K562 (cell line): ENCODE results near the gene PCARE. TPM values are rescaled to one million over a fixed set of nuclear protein-coding genes. Genes with fewer than 3 reads are reported as not detected.

Experiments
- ATAC-seq: fragments of 200-7000 bp; cut with Tn5 transposase; 3 replicates; pipeline ENCODE4 v1.9.1; 2020; ENCODE audit warnings: moderate library complexity
- Bru-seq: library from RNA; stranded (reverse); fragments of 400-500 nt; gene quantifications from one replicate; lab custom pipeline; 2021; lab: Mats Ljungman, UMichigan
- BruChase-seq, 2 experiments: library from RNA; stranded (reverse); fragments of 400-500 nt; gene quantifications; one replicate each; lab custom pipeline; 2021; lab: Mats Ljungman, UMichigan
- BruUV-seq: library from RNA; stranded (reverse); fragments of 400-500 nt; replicated peaks from 2 replicates; lab custom pipeline; 2021; lab: Mats Ljungman, UMichigan
- CTCF ChIA-PET: fragments of 300-600 bp; formaldehyde crosslinking; extraction: SDS; loops from one replicate; lab custom pipeline; 2021; ENCODE audit warnings: low intra/inter-chr PET ratio; lab: Yijun Ruan, JAX
- POLR2A ChIA-PET: fragments of 300-600, 350-650 bp; sonication (Branson Sonifier 250); formaldehyde crosslinking; extraction: SDS; loops from one replicate; lab custom pipeline; 2021; ENCODE audit warnings: antibody characterized with exemption, inconsistent platforms; lab: Yijun Ruan, JAX
- DNase-seq, 4 experiments: peaks; one replicate each; pipeline versions ENCODE4 v3.0.0 to v3.0.0-alpha.2; 2011 to 2018; ENCODE audit warnings: low spot score in 3 of 4, mixed read lengths in 3 of 4; ENCODE audit errors: extremely low read depth in 1 of 4
- FAIRE-seq: peaks from 2 replicates; lab custom pipeline; 2011; peaks lifted over from hg19 to GRCh38; lab: Jason Lieb, UNC
- H2AFZ ChIP-seq: 2 replicates; pipeline ENCODE4 v1.6.0; 2011; ENCODE audit warnings: low read depth, low read length, control low read depth, inconsistent platforms
- H3K27ac ChIP-seq: fragments of 200-600 bp; 3 replicates; pipeline ENCODE4 v1.8.0; 2011; ENCODE audit warnings: low read depth, mild to moderate bottlenecking, control low read depth, inconsistent platforms, low read length, moderate library complexity, mixed read lengths; ENCODE audit errors: extremely low read depth
- H3K27me3 ChIP-seq, 2 experiments: fragments of 300-600 bp in 1 of 2; 2 replicates in 1 of 2; 3 replicates in 1 of 2; pipeline versions ENCODE4 v1.6.0 to v1.8.0; 2011; ENCODE audit warnings: inconsistent platforms in 2 of 2, low read length in 2 of 2, mild to moderate bottlenecking in 1 of 2, mixed read lengths in 1 of 2, moderate library complexity in 1 of 2; ENCODE audit not compliant: control insufficient read depth in 2 of 2, insufficient read depth in 2 of 2
- H3K36me3 ChIP-seq: fragments of 300-600 bp; 3 replicates; pipeline ENCODE4 v1.8.0; 2011; ENCODE audit warnings: mild to moderate bottlenecking, low read length, inconsistent platforms; ENCODE audit not compliant: control insufficient read depth, insufficient read depth
- H3K4me1 ChIP-seq, 2 experiments: fragments of 200-600 bp in 1 of 2; replicated peaks in 1 of 2; 2 replicates in 1 of 2; 3 replicates in 1 of 2; pipeline versions ENCODE4 v1.5.1 to v1.8.0; 2011; ENCODE audit warnings: inconsistent platforms in 2 of 2, low read length in 2 of 2, mild to moderate bottlenecking in 1 of 2, mixed read lengths in 1 of 2, moderate library complexity in 1 of 2; ENCODE audit not compliant: control insufficient read depth in 2 of 2, insufficient read depth in 2 of 2
- H3K4me2 ChIP-seq: 2 replicates; pipeline ENCODE4 v1.6.1; 2011; ENCODE audit warnings: low read length, control low read depth, inconsistent platforms, mixed read lengths; ENCODE audit not compliant: insufficient read depth
- H3K4me3 ChIP-seq: fragments of 200-600 bp; sonication (generic), shearing (Covaris generic); 2 replicates; pipeline ENCODE4 v1.5.1; 2016; ENCODE audit warnings: control low read depth, inconsistent platforms
- H3K79me2 ChIP-seq: fragments of 200-600 bp; 3 replicates; pipeline ENCODE4 v1.8.0; 2011; ENCODE audit warnings: low read length, inconsistent platforms; ENCODE audit not compliant: control insufficient read depth, insufficient read depth
- H3K9ac ChIP-seq, 2 experiments: 2 replicates each; pipeline versions ENCODE4 v1.6.0 to v1.6.1; 2011; ENCODE audit warnings: low read depth in 2 of 2, low read length in 2 of 2, control low read depth in 1 of 2, inconsistent platforms in 1 of 2, mild to moderate bottlenecking in 1 of 2, mixed read lengths in 1 of 2; ENCODE audit not compliant: insufficient read depth in 1 of 2
- H3K9me1 ChIP-seq: one replicate; pipeline ENCODE4 v1.6.0; 2011; ENCODE audit warnings: inconsistent platforms, mild to moderate bottlenecking, low read length, moderate library complexity; ENCODE audit not compliant: control insufficient read depth, insufficient read depth
- H3K9me3 ChIP-seq: replicated peaks from 2 replicates; pipeline ENCODE4 v1.5.1; 2011; ENCODE audit warnings: low read depth, low read length, inconsistent platforms; ENCODE audit not compliant: control insufficient read depth, insufficient read depth
- H4K20me1 ChIP-seq: replicated peaks from 2 replicates; pipeline ENCODE4 v1.6.1; 2011; ENCODE audit warnings: low read length, inconsistent platforms, mixed read lengths; ENCODE audit not compliant: control insufficient read depth, insufficient read depth
- CREB1 ChIP-seq, 2 experiments: sonication (generic) in 1 of 2; formaldehyde crosslinking in 1 of 2; IDR thresholded peaks; 2 replicates each; pipeline versions ENCODE4 v1.6.1 to v1.8.0; 2012 to 2022; ENCODE audit warnings: inconsistent platforms in 1 of 2, mild to moderate bottlenecking in 1 of 2, missing genetic modification reagents in 1 of 2, moderate library complexity in 1 of 2
- KDM2B ChIP-seq: fragments of 250-450 bp; sonication (Bioruptor Pico); IDR thresholded peaks from 2 replicates; pipeline ENCODE4 v1.8.0; 2021; ENCODE audit warnings: mild to moderate bottlenecking, moderate library complexity
- SRSF9 ChIP-seq: fragments of 200-400 bp; formaldehyde crosslinking; IDR thresholded peaks from 2 replicates; pipeline ENCODE4 v1.6.1; 2017; ENCODE audit warnings: low read depth, low read length, borderline replicate concordance
- THAP7 ChIP-seq: fragments of 250-450 bp; sonication (Bioruptor Pico); IDR thresholded peaks from 2 replicates; pipeline ENCODE4 v1.5.0; 2021
- U2AF1 ChIP-seq: fragments of 200-400 bp; formaldehyde crosslinking; optimal IDR thresholded peaks from 2 replicates; pipeline ENCODE3; 2017; ENCODE audit warnings: mild to moderate bottlenecking, low read depth, low read length, moderate library complexity
- ZFP1 ChIP-seq: fragments of 450-650 bp; formaldehyde crosslinking; IDR thresholded peaks from 2 replicates; pipeline ENCODE4 v1.4.0; 2020; ENCODE audit warnings: mild to moderate bottlenecking, mixed read lengths
- ZNF384 ChIP-seq: IDR thresholded peaks from 2 replicates; pipeline ENCODE4 v1.6.1; 2012; ENCODE audit warnings: low read depth, low read length, improper control_type of control experiment
- WGBS: fragments of 100-300 bp; shearing (Covaris generic); methylation state at CpG from one replicate; pipeline ENCODE4 v1.1.6; 2016; ENCODE audit warnings: low coverage, mixed read lengths; ENCODE audit not compliant: insufficient coverage; ENCODE audit errors: missing lambda C conversion rate; 5-methylcytosine and 5-hydroxymethylcytosine counted together
- in situ Hi-C: fragments of 300-500 bp; cut with MboI; formaldehyde crosslinking; loops from 4 replicates; pipeline ENCODE4 v1.15.0; 2018; ENCODE audit warnings: inconsistent platforms, mixed read lengths
- intact Hi-C: fragments of 100-400 bp; cut with micrococcal nuclease; formaldehyde crosslinking; loops from 2 replicates; pipeline ENCODE4 v1.14.2; 2022
- long read RNA-seq, 3 experiments: library from polyadenylated mRNA in 2 of 3; library from RNA in 1 of 3; unstranded in 2 of 3; stranded (forward) in 1 of 3; transcript quantifications; one replicate each; pipeline ENCODE4 v2.0.0, GENCODE V29; 2019 to 2022
- polyA minus RNA-seq, 3 experiments: library from RNA; depleted of rRNA, polyadenylated mRNA; stranded (reverse); fragments of >200 nt; gene quantifications; 2 replicates each; pipeline ENCODE4 v1.2.3, GENCODE V29; 2011
- polyA plus RNA-seq, 8 experiments: library from polyadenylated mRNA; depleted of rRNA in 4 of 8; stranded (reverse) in 5 of 8; unstranded in 3 of 8; fragments of >200 nt; fragmentation: Nextera tagmentation in 2 of 8; fragmentation: Illumina TruSeq in 1 of 8; extraction: Ambion mirVana in 2 of 8; extraction: Trizol in 1 of 8; gene quantifications; 2 replicates each; pipeline versions ENCODE4 v1.2.1 to v1.2.3, GENCODE V29; 2011 to 2014; ENCODE audit warnings: inconsistent platforms in 1 of 8, missing spikeins in 1 of 8
- total RNA-seq, 7 experiments: library from RNA; depleted of rRNA in 6 of 7; stranded (reverse); fragments of >200 nt in 6 of 7; fragmentation: Illumina TruSeq in 2 of 7; extraction: Trizol in 2 of 7; gene quantifications; 2 replicates each; pipeline versions ENCODE4 v1.2.1 to v1.2.3, GENCODE V29; 2011 to 2021; ENCODE audit warnings: low replicate concordance in 1 of 7

The PCARE gene
- total RNA-seq (2011; cell fraction: chromatin; rRNA removed; ENCODE audit: low replicate concordance), result not detected in 2 replicates
- total RNA-seq (2011; cell fraction: nucleolus; rRNA removed), result not detected in 2 replicates
- not detected in 2 replicates for total RNA-seq (2011; cell fraction: nucleoplasm; rRNA removed)
- not detected in 2 replicates for total RNA-seq (2014; rRNA removed)
- not detected in 2 replicates for total RNA-seq (2014; rRNA removed; fragmentation: Illumina TruSeq; extraction: Trizol)
- not detected in 2 replicates for total RNA-seq (2015; rRNA removed; fragmentation: Illumina TruSeq; extraction: Trizol)
- total RNA-seq (2021), result not detected in 2 replicates
- polyA plus RNA-seq (2011; rRNA removed), result not detected in 2 replicates
- polyA plus RNA-seq (2011; cell fraction: cytosol; rRNA removed), result not detected in 2 replicates
- not detected in 2 replicates for polyA plus RNA-seq (2011; cell fraction: nucleus; rRNA removed)
- not detected in 2 replicates for polyA plus RNA-seq (2012)
- polyA plus RNA-seq (2014; fragmentation: Illumina TruSeq; extraction: Trizol), result not detected in 2 replicates
- not detected for polyA plus RNA-seq (2014; fragmentation: Nextera tagmentation; extraction: Ambion mirVana)
- polyA plus RNA-seq (2014; rRNA removed), result not detected in 2 replicates
- not detected in 2 replicates for polyA minus RNA-seq (2011; rRNA and poly(A)+ RNA removed)
- not detected in 2 replicates for polyA minus RNA-seq (2011; cell fraction: cytosol; rRNA and poly(A)+ RNA removed)
- not detected in 2 replicates for polyA minus RNA-seq (2011; cell fraction: nucleus; rRNA and poly(A)+ RNA removed)
- not detected for Bru-seq, nascent RNA
- BruChase-seq, experiment 1, labeled RNA remaining after a 2-hour chase, result not detected
- not detected for BruChase-seq, experiment 2, labeled RNA remaining after a 6-hour chase
- long read RNA-seq, experiment 1, result 0 reads
- long read RNA-seq, experiment 2, result 0 reads
- long read RNA-seq, experiment 3, result 0 reads

GRCh38 chr2:29074411-29074810 is at the start of gene PCARE:
PCARE (minus strand) TSS chr2:29074523; CDS start chr2:29074261, 262 bp downstream.
- no peak for DNase-seq
- no peak for ATAC-seq
- intact Hi-C loops (loop anchor here (10.0 kb wide), 1 partner anchor 120 kb away; no protein-coding TSS in a partner anchor), in situ Hi-C loops (no loop called here)
- H3K9me1 ChIP-seq, result no peaks in the 10 kb centered on the region
- no peak within 1 kb of the TSS for H3K4me3 ChIP-seq
- peaks cover 6 to 45% of the 10 kb centered on the region in 2 experiments; a peak in 4 of 5 replicates for H3K27me3 ChIP-seq
- CTCF ChIA-PET, result no interaction called here
- no peak within 1 kb of the TSS for H3K9ac ChIP-seq
- no peak within 1 kb of the TSS for H3K4me2 ChIP-seq
- H3K27ac ChIP-seq, result no peak within 1 kb of the TSS
- TF ChIP-seq THAP7 (CRISPR knock-in tag), result no peak
- TF ChIP-seq ZNF384, result no peak
- no peak for TF ChIP-seq KDM2B (CRISPR knock-in tag)
- no peak for TF ChIP-seq SRSF9
- TF ChIP-seq ZFP1, result no peak
- TF ChIP-seq CREB1 (IDR thresholded peaks at IDR 0.05), result no peak
- TF ChIP-seq CREB1 (CRISPR knock-in tag; IDR thresholded peaks at IDR 0.05), result no peak
- no peak for TF ChIP-seq U2AF1
- no peak for FAIRE-seq
- no peaks in the 10 kb centered on the region for H4K20me1 ChIP-seq
- H3K9me3 ChIP-seq, result no peaks in the 10 kb centered on the region
- H3K79me2 ChIP-seq, result no peaks in the 10 kb centered on the region
- under 1% methylated on average over 8 of the region's 8 CpGs for WGBS
- no TSS peak for BruUV-seq
- no peaks in the 10 kb centered on the region for H3K36me3 ChIP-seq
- no peaks in the 10 kb centered on the region for H3K4me1 ChIP-seq
- POLR2A ChIA-PET, result interaction anchor here (1.0 kb wide), 1 partner anchor 32 kb away, joined by 3 read pairs; no protein-coding TSS in a partner anchor
- no peak within 1 kb of the TSS for H2AFZ ChIP-seq
